Astrocyte (in vitro differentiated cells and primary cell): ENCODE data around the gene PDC.

Experiments
- EZH2 ChIP-seq: IDR thresholded peaks from 2 replicates; pipeline ENCODE4 v1.6.1; 2012; ENCODE audit warnings: mild to moderate bottlenecking, low read length, inconsistent platforms; ENCODE audit not compliant: insufficient read depth
- TF ChIP-seq, protein P1 (sequence below): IDR thresholded peaks from 2 replicates; pipeline ENCODE4 v1.5.1; 2011; ENCODE audit warnings: low read depth, mild to moderate bottlenecking, inconsistent platforms, low read length, moderate library complexity; ENCODE audit not compliant: insufficient read depth

DNA sequence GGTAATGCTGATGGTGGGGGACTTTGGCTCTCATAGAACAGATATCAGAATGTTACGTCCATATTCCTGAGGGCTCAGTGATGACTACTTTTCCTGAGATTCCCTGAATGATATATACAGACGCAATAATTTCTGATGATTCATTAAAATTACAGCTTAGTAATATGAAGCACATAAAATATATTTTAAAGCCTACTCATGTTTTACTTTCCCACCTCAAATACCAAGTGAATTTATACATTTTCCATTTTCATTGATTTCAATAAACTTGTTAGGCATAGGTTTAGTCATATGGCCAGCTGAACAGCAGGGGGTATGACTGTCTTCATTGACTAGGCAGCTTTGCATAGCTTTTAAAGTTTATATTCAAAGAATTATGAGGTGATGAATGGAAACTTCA lies 26.2 kb upstream of the PDC start:
- TF ChIP-seq, protein P1, sequence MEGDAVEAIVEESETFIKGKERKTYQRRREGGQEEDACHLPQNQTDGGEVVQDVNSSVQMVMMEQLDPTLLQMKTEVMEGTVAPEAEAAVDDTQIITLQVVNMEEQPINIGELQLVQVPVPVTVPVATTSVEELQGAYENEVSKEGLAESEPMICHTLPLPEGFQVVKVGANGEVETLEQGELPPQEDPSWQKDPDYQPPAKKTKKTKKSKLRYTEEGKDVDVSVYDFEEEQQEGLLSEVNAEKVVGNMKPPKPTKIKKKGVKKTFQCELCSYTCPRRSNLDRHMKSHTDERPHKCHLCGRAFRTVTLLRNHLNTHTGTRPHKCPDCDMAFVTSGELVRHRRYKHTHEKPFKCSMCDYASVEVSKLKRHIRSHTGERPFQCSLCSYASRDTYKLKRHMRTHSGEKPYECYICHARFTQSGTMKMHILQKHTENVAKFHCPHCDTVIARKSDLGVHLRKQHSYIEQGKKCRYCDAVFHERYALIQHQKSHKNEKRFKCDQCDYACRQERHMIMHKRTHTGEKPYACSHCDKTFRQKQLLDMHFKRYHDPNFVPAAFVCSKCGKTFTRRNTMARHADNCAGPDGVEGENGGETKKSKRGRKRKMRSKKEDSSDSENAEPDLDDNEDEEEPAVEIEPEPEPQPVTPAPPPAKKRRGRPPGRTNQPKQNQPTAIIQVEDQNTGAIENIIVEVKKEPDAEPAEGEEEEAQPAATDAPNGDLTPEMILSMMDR: no peak
- no peak for TF ChIP-seq EZH2
